ENCODE measurements around the gene NRXN3. TPM values are rescaled to one million over a fixed set of nuclear protein-coding genes. Genes with fewer than 3 reads are reported as not detected.

The NRXN3 gene
- total RNA-seq, 1 experiment from 2014 or later: not detected

GRCh38 chr14:78637489-78637888 is 467.3 kb downstream of the NRXN3 start:
- H3K27ac ChIP-seq (ENCODE audit: low read length): no peak overlapping the region
- no peaks in the 10 kb centered on the region for H3K9me3 ChIP-seq (ENCODE audit: control insufficient read depth, insufficient read depth, low read depth, low read length)
- DNase-seq (ENCODE audit: low read depth, low spot score): no peak
- H3K27me3 ChIP-seq (ENCODE audit: control insufficient read depth, insufficient read depth, low read length): no peaks in the 10 kb centered on the region
- no peak overlapping the region for H3K4me3 ChIP-seq (ENCODE audit: low read depth in 2 of 2, low read length in 2 of 2)
- BruUV-seq (replicated peaks): no TSS peak
- in situ Hi-C loops (cut with HindIII; ENCODE audit: low pct_unique_long_range_greater_than_20kb, low sequenced_read_pairs): no loop called here
- ChIA-PET POLR2A (no interaction called here), CTCF (no interaction called here)
- H3K4me1 ChIP-seq (ENCODE audit: control insufficient read depth, insufficient read depth, low read length): no peaks in the 10 kb centered on the region
- intact Hi-C loops (cut with micrococcal nuclease; ENCODE audit: unreplicated experiment): no loop called here
- ATAC-seq: no peak
- TF ChIP-seq REST (IDR thresholded peaks at IDR 0.05; ENCODE audit: insufficient read depth in 1 of 2, low read depth in 2 of 2, low read length in 1 of 2) (no peak), TCF7L2 (IDR thresholded peaks at IDR 0.05; ENCODE audit: low read depth, low read length) (no peak)
- no peaks in the 10 kb centered on the region for H3K36me3 ChIP-seq (ENCODE audit: control insufficient read depth, insufficient read depth, low read length)

- no peak overlapping the region for H3K4me3 ChIP-seq (ENCODE audit: low read depth in 2 of 2, low read length in 2 of 2)
- POLR2A ChIA-PET: no interaction called here
- H3K4me1 ChIP-seq (ENCODE audit: control insufficient read depth, insufficient read depth, low read length): no peaks in the 10 kb centered on the region
- intact Hi-C loops (cut with micrococcal nuclease; ENCODE audit: unreplicated experiment) (no loop called here), in situ Hi-C loops (cut with HindIII; ENCODE audit: low pct_unique_long_range_greater_than_20kb, low sequenced_read_pairs) (no loop called here)
- no TSS peak for BruUV-seq (replicated peaks)
- TF ChIP-seq REST (IDR thresholded peaks at IDR 0.05; ENCODE audit: insufficient read depth in 1 of 2, low read depth in 2 of 2, low read length in 1 of 2) (no peak), TCF7L2 (IDR thresholded peaks at IDR 0.05; ENCODE audit: low read depth, low read length) (no peak), SIN3A (IDR thresholded peaks at IDR 0.05; ENCODE audit: borderline replicate concordance, insufficient read depth, low read depth, low read length) (no peak), CTCF (IDR thresholded peaks at IDR 0.05) (no peak), POLR2AphosphoS5 (IDR thresholded peaks at IDR 0.05; ENCODE audit: low read depth, low read length) (no peak)
- no peak overlapping the region for H3K27ac ChIP-seq (ENCODE audit: low read length)
- CTCF ChIA-PET: no interaction called here
- ATAC-seq (no peak), DNase-seq (ENCODE audit: low read depth, low spot score) (no peak)
- no peaks in the 10 kb centered on the region for H3K27me3 ChIP-seq (ENCODE audit: control insufficient read depth, insufficient read depth, low read length)
- H3K9me3 ChIP-seq (ENCODE audit: control insufficient read depth, insufficient read depth, low read depth, low read length): no peaks in the 10 kb centered on the region
- H3K36me3 ChIP-seq (ENCODE audit: control insufficient read depth, insufficient read depth, low read length): no peaks in the 10 kb centered on the region
Observed at GRCh38 chr14:78637908-78638475, 467.8 kb downstream of the NRXN3 start.

Data from Panc1 (cell line).